ENCODE results near the gene BRAT1.
"Not testable (repeated sequence)": the region's sequence is repeated elsewhere in the genome, so short reads cannot be mapped to it uniquely, and the experiment has no call there.

BRAT1 gene

GRCh38 chr7:2583798-2584580 lies 28.7 kb upstream of the BRAT1 start:
- DNase-seq (ENCODE audit: low read depth, low spot score), result no peak

DNA sequence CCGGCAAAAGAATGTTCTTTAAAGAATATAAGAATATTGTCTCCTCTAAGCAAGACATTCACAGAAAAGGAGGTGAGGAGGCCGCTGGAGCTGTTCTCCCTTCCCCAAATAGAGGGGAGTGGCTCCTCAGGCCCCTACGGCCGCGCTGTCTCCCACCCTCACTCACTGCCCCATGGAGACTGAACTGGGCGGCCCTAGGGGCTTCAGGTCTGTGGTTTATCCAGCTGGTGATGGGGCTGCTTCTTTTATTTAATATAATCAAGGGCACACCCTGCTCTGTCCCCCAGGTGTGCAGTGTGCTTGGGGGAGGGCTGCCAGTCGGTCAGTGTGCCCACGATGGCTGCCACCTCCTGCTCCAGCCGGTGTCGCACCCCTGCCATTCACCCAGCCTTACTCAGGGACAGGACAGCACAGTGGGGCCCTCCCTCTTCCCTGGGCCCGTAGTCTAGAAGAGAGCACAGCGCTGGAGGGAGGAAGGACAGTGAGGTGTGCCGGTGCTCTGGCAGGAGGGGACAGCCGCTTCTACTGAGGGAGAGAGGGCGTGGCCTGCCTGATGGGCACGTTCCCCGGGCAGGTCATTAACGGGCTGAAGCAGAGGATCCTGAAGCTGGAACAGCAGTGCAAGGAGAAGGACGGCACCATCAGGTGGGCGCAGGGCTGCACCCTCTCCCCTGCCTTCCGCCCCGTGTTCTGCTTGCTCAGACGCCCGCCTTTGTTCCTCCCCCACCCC lies 26.8 kb upstream of the BRAT1 start:
- no peak for DNase-seq (ENCODE audit: low read depth, low spot score)

DNA sequence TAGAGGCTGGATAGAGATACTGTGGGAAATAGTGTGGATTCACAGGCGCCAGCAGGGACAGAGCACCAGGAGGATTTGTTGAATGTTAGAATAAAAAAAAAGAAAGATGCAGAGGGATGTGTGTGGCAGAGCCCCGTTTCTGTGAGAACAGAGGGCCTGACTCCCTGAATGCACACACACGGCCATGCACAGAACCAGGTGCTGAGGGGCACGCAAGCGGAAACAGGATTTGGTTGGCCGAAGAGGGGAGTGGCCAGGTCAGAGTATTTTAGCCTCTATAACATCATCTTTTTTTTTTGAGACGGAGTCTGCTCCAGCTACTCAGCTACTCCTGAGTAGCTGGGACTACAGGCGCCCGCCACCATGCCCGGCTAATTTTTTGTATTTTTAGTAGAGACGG lies 25.3 kb upstream of the BRAT1 start:
- DNase-seq (ENCODE audit: low read depth, low spot score), result no peak

- no peak for DNase-seq (ENCODE audit: low read depth, low spot score)
These were observed 22.8 kb upstream of the BRAT1 start for GRCh38 chr7:2577914-2578680.

DNA sequence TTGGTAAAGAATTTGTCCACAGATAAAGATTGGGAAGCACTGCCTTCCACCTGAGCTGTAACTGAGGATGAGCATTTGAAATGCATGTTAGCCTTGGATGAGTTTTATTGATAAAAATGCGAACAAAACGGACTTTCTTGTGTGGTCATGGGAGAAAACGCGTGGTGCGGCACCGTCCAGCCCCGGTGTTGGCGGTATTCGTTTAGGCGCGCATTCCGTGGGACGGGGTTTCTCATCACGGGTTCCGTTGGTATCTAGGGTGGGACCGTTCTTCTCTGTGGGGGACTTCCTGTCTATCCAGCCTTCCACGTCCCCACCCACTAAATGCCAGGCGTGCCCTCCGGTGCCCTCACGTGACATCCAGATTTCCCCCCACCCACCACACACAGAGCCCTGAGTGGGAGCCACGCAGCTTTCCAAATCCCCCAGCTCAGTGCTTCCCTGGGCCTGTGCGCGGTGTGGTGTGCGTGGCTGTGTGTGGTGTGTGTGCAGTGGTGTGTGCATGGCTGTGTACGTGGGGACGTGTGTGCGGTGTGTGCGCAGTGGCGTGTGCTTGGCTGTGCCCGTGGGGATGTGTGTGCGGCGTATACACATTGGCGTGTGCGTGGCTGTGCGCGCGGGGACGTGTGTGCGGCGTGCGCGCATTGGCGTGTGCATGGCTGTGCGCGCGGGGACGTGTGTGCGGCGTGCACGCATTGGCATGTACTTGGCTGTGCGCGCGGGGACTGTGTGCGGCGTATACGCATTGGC lies 21.6 kb upstream of the BRAT1 start:
- DNase-seq (ENCODE audit: low read depth, low spot score), result no peak

DNA sequence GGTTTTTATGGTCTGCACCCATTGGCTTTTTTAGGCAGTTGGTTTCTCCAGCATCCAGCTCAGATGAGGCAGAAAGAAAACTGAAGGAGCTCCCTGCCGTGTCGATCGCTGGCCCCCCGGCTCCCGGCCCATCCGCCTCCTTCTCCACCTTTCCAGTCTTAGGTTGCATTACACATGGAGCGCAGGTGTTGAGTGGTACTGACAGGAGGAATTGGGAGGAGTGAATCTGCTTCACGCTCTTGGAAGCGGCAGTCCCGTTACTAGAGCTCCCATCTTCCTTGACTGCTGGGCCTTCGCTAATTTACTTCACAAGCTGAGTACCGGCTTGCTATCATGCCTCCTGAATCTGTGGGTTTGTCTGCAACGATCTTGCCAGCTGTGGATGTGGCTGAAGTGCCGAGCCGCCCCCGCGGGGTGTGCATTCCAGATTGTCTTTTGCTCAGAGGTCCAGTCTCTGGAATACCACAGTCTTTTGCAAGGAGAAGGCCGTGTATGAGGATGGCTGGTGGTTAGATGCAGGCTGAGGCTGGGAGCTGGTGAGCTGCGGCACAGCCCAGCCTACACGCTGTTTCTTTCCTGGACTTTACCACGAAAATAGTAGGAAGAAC lies 20.5 kb upstream of the BRAT1 start:
- no peak for DNase-seq (ENCODE audit: low read depth, low spot score)

DNA sequence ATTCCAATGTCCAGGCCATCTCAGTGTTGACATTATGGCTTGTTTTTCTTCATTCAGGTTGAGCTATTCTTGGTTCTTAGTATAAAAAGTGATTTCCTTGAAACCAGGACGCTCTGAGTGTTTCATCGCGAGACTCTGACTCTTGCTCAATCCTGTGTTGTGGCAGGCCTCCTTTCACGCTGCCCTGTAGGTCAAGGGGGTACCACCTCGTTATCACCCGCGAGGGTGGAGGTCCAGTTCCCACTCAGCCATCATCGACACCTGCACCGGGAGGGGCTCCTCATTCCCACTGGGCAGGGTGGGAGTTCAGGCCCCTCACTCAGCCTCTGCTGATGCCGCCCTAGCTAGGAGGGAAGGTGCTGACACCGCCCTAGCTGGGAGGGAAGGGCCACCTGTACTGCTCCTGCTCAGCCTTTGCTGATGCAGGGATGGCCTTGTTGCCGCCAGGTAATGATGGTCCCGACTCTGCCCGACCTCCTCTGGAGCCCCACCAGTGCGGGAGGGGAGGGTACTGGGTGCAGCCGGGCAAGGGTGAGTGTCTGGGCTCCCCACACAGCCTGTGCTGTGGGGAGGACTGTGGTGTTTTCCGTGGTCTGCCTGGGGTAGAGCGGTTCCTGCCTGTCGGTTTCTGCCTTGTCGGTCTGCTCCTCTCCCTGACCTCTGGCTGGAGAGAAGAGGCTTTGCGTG lies 19.9 kb upstream of the BRAT1 start:
- no peak for DNase-seq (ENCODE audit: low read depth, low spot score)

DNA sequence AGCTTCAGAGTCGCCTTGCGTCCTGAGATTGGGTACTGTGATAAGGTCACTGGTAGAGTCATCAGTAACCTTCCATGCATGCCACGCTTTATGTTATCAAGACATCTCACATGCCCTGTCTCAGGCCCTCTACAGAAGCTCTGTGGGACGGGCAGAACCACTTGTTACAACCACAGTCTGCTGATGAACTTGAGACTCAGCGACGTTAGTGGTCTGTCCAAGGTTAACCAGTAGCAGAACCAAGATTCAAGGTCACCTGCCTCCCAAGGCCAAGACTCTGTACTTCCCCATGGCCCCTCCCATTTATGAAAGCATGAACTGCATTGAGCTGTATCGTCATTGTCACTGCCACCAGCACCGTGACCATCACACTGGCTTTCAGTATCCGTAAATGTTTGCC lies 18.4 kb upstream of the BRAT1 start:
- no peak for DNase-seq (ENCODE audit: low read depth, low spot score)

DNA sequence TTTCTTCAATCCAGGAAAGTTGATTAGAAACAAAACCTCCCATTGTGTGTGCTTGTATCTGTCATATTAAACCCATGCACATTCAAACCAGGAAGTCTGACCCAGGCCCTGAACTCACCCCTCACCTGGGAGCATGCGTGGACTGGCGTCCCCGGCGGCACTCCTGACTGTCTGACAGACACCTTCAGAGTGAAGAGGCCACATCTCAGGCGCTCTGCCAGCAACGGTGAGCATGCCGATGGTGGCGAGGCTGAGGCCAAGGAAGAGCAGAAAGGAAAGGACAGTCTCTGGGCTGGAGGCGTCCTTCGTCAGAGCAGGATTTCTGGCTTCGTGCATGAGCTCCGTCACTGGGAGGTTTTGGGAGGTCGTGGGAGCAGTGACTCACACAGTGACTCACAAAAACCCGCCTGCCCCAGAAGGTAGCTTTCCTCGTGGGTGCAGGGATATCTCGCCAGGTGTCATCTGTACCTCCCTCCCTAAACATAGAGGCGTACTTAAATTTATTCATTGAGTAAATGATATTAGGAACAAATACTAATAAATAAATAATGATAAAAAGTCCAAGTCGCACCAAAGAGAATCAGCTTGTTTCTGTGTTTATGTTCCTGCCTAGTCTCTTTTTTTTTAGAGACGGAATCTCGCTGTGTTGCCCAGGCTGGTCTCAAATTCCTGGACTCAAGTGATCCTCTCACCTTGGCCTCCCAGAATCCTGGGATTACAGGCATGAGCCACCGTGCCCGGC lies 16.9 kb upstream of the BRAT1 start:
- no peak for DNase-seq (ENCODE audit: low read depth, low spot score)

- no peak for DNase-seq (ENCODE audit: low read depth, low spot score)
These were observed 16.1 kb upstream of the BRAT1 start for GRCh38 chr7:2571409-2571808.

DNA sequence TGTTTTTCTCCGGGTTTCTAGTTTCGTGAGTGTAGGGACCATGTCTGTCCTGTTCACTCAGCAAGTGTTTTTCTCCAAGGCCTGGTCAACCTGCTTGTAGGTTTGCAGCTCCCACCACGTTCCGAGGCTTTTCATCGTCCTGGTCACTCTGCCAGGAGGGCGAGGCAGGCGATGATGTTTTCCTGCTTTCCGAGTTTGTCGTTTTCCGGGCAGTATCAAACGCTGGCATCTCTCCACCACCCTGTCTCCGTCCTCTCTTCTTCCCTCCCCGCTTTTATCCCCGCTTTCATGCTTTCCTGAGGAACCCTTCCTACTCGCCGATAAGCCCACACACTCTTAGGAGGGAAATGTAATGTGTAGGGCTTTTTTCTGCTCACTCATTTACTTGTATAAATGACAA lies 14.7 kb upstream of the BRAT1 start:
- DNase-seq (ENCODE audit: low read depth, low spot score), result no peak

DNA sequence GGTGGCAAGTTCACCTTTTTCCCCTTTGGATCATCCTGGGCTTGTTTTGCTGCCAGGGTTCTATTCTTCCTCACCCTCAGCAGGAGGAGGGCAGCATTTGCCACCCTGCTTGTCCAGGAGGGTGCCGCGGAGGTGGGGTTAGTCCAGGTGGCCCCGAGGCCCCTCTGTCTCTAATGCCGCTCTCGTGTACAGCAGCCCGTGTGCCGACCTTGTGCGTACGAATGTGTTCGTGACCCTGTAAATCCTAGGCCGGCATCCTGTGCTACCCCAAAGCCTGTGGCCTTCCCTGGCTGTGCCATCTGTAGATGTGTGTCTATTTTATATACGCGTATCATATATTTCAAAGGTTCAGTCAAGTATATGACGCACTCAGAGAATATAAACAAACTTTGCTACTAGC lies 14.1 kb upstream of the BRAT1 start:
- no peak for DNase-seq (ENCODE audit: low read depth, low spot score)

DNA sequence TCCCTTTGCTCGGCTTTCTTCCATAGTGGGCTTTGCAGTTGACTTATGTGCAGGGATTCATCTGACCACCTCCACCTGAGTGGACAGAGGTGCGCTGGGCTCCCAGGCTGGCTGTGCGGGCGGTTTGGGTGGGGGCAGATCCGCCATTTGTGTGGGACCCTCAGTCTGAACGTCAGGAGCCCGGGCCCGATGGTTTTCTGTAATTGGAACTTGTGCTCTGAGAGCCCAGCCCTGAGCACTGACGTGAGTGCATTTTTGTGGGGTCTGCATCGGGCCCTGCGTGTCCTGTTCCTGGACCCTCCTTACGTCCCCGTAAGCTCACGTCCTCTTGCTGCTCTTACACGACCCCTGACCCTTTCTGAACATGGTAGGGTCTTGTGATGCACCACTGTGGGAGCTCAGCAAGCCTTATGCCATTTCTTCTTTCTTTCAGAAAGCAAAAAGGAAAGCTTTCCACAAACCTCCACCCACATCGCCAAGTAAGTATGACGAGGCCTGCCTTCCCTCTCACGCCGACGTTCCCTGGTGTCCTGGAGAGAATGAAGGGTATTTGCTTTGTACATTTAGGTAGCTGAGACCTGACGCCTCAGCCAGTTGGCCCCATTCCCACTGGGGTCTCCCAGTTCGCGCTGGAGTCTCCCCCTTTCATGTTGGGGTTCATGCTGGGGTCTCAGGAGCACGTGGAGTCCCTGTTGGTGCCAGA lies 13.3 kb upstream of the BRAT1 start:
- no peak for DNase-seq (ENCODE audit: low read depth, low spot score)

- DNase-seq (ENCODE audit: low read depth, low spot score), result no peak
These were observed 12.5 kb upstream of the BRAT1 start for GRCh38 chr7:2567679-2568278.

DNA sequence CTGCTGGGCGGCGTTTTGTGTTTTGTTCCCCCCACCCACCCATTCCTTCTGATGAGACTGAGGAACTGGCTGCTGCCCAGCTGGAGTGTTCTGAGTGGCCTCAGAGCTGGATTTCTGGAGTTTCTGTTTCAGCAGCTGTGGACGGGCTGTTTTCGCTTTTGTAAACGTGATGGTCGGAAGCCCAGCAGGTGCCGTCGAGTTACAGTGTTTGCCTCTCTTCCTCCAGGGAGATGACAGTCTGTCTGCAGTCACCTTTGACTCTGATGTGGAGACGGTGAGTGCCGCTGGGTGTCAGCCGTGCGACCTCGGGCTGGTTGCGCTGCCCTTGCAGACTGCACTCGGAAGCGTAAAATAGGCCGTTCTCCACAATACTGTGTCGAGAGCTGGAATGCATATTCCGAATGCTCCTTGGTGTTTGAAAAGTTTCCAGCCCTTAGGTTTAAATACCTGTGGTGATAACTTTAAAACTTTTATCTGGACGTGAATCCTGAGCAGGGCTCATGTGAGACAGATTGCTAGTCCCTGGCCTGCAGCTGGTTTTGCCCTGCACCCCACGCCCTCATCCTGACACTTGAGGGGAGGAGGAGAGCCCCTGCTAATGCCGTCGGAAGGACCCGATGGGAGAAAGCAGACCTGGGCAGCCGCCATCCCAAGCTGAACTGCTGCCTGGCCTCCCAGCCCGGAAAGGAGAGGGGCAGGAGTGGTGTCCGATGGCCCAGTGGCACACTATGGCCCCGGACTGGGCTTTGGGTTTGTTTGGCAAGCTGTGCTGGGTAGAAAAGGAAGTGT lies 11.8 kb upstream of the BRAT1 start:
- no peak for DNase-seq (ENCODE audit: low read depth, low spot score)

DNA sequence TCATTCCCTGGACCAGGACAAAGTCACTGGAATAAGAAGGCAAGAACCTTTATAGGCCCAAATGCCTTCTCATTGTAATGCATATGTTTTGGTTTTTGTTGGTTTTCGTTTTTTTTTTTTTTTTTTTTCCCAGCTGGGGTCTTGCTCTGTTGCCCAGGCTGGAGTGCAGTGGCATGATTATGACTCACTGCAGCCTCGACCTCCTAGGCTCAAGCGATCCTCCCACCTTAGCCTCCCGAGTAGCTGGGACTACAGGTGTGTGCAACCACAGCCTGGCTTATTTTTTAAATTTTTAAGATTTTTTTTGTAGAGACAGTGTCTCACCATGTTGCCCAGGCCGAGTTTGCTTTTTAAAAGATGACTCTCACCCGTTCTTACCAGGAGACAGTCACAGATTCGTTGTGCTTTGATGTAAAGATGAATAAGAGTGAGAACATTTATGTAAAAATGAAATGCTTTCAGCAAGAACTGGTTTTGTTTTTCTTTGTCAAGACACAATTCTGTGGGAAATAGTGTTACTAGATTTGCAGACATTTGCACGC lies 11.1 kb upstream of the BRAT1 start:
- DNase-seq (ENCODE audit: low read depth, low spot score), result no peak

DNA sequence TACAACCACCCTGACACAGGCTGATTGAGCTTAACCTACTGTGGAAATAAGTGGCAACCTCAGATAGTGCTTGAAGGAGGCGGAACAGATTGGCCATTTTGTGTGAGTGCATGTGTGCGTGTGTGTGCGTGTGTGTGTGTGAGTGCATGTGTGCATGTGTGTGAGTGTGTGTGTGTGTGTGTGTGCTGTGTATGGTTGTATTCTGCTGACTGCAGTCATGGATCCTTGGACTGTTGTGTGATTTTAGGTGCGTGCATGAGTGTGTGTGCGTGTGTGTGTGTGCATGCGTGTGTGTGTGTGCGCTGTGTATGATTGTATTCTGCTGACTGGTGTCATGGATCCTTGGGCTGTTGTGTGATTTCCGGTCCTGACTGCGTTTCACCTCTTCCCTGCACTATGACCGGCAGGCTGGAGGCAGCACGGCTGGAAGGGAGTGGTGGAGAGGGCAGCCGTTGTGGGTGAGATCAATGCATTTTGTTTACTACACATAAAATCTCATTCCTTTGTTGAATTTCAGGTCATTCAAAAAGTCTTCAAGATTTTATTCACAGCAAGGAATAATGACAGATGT lies 9.7 kb upstream of the BRAT1 start:
- no peak for DNase-seq (ENCODE audit: low read depth, low spot score)

- DNase-seq (ENCODE audit: low read depth, low spot score), result not testable (repeated sequence)
These were observed 8.6 kb upstream of the BRAT1 start for GRCh38 chr7:2563955-2564354.
